Activated naive CD4-positive, alpha-beta T cell treated with anti-CD3 and anti-CD28 coated beads, Interleukin-2, amount 10 ng/mL, durations not matched to agents 7 days and 5 days (primary cell): Measurements from ENCODE around the gene APOBEC4.
A peak's percentile ranks its signal among the peaks of the same experiment; 100 is the strongest.

Source experiments
- CTCF ChIA-PET: fragments of 350-600 bp; sonication (Branson Sonifier 250); formaldehyde crosslinking; loops from one replicate; lab custom pipeline; 2021; ENCODE audit warnings: antibody characterized with exemption; lab: Charles Lee
- DNase-seq: peaks from one replicate; pipeline ENCODE4 v3.0.0-alpha.2; 2020
- H3K27ac Mint-ChIP-seq: one replicate; pipeline ENCODE4 v1.8.0; 2021; ENCODE audit warnings: mild to moderate bottlenecking, moderate library complexity, mixed read lengths
- H3K27me3 Mint-ChIP-seq: one replicate; pipeline ENCODE4 v1.8.0; 2021; ENCODE audit warnings: mild to moderate bottlenecking, mixed read lengths
- H3K36me3 Mint-ChIP-seq: one replicate; pipeline ENCODE4 v1.8.0; 2021; ENCODE audit warnings: mixed read lengths
- H3K4me1 Mint-ChIP-seq: one replicate; pipeline ENCODE4 v1.8.0; 2021; ENCODE audit warnings: mixed read lengths
- H3K4me3 Mint-ChIP-seq: one replicate; pipeline ENCODE4 v1.8.0; 2021; ENCODE audit warnings: mild to moderate bottlenecking, moderate library complexity, mixed read lengths
- H3K9me3 Mint-ChIP-seq: one replicate; pipeline ENCODE4 v1.8.0; 2021; ENCODE audit warnings: mixed read lengths

The APOBEC4 gene, protein sequence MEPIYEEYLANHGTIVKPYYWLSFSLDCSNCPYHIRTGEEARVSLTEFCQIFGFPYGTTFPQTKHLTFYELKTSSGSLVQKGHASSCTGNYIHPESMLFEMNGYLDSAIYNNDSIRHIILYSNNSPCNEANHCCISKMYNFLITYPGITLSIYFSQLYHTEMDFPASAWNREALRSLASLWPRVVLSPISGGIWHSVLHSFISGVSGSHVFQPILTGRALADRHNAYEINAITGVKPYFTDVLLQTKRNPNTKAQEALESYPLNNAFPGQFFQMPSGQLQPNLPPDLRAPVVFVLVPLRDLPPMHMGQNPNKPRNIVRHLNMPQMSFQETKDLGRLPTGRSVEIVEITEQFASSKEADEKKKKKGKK

GRCh38 chr1:183652547-183653461 lies at the start of gene APOBEC4:
Gene APOBEC4, minus strand, starts transcription at chr1:183653316. Its CDS starts 4,535 bp downstream, at chr1:183648781.
- CTCF ChIA-PET = interaction anchor here (1.2 to 6.2 kb wide), 6 partner anchors 19 to 263 kb away, joined by 3 to 140 read pairs (median 26); partner anchors contain the start of gene ARPC5
- H3K27me3 Mint-ChIP-seq = no peaks in the 10 kb centered on the region

GRCh38 chr1:183702813-183703198 lies 49.7 kb upstream of the APOBEC4 start:
- Mint-ChIP-seq H3K27me3 (no peaks in the 10 kb centered on the region), H3K27ac (no peak overlapping the region), H3K9me3 (no peaks in the 10 kb centered on the region), H3K4me1 (peaks cover 4% of the 10 kb centered on the region), H3K4me3 (no peak overlapping the region), H3K36me3 (peaks cover 2% of the 10 kb centered on the region)
- CTCF ChIA-PET = no interaction called here
- no peak for DNase-seq

More at GRCh38 chr1:183652547-183653461, at the start of gene APOBEC4:
- Mint-ChIP-seq H3K4me3 (no peak within 1 kb of the TSS), H3K27ac (peak within 1 kb of the TSS; percentile 73), H3K36me3 (no peaks in the 10 kb centered on the region), H3K4me1 (peaks cover 34% of the 10 kb centered on the region), H3K9me3 (no peaks in the 10 kb centered on the region)
- peak; percentile 24 for DNase-seq

GRCh38 chr1:183702087-183702812 lies 49.1 kb upstream of the APOBEC4 start:
- CTCF ChIA-PET = no interaction called here
- Mint-ChIP-seq H3K36me3 (peaks cover 2% of the 10 kb centered on the region), H3K9me3 (no peaks in the 10 kb centered on the region), H3K4me3 (no peak overlapping the region), H3K4me1 (peaks cover 4% of the 10 kb centered on the region), H3K27ac (no peak overlapping the region), H3K27me3 (no peaks in the 10 kb centered on the region)
- DNase-seq = no peak

GRCh38 chr1:183699616-183700160 lies 46.6 kb upstream of the APOBEC4 start:
- H3K27ac Mint-ChIP-seq = no peak overlapping the region
- H3K9me3 Mint-ChIP-seq = no peaks in the 10 kb centered on the region
- peaks cover 4% of the 10 kb centered on the region for H3K4me1 Mint-ChIP-seq
- no peaks in the 10 kb centered on the region for H3K27me3 Mint-ChIP-seq
- H3K36me3 Mint-ChIP-seq = peaks cover 2% of the 10 kb centered on the region
- H3K4me3 Mint-ChIP-seq = no peak overlapping the region
- no peak for DNase-seq
- CTCF ChIA-PET = interaction anchor here (0.6 kb wide), 1 partner anchor 159 kb away, joined by 3 read pairs; no protein-coding TSS in a partner anchor

DNA sequence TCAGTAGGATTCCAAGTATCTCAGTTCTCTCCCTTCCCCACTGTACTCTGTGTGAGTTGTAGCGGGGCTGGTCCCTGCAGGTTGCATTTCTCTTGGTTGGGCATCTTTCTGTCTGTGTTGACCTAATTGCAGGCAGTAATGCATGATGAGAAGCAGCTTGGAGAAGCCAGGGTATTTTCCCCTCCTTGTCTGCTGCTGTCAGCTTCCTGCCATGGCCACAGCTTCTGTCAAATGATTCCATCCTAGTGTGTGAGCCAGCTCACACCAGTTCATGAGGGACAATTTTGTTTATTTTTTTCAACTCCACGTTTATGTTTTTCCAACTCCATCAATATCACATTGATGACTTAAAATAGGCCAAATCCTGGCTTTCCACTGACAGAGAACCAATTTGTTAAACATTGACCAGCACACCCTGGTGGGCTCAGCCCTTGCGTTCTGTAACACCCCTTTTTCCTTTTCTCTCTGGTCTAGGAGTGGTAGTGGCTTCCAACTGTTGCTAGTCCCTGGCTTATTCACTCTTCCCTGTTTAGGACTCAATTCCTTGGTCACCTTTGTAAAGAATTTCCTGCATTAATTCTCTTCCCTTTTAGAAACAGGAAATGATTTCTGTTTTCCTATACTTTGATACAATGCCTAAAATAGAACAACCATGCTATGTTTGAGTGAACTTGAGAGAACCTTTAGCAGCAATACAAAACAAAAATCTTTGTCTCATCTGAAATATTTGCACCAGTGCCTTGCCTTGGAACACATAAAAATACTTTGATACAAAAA lies 44.9 kb upstream of the APOBEC4 start:
- Mint-ChIP-seq H3K4me3 (no peak overlapping the region), H3K36me3 (peaks cover 2% of the 10 kb centered on the region), H3K27me3 (no peaks in the 10 kb centered on the region), H3K27ac (no peak overlapping the region), H3K4me1 (peaks cover 4% of the 10 kb centered on the region), H3K9me3 (no peaks in the 10 kb centered on the region)
- DNase-seq = no peak
- CTCF ChIA-PET = interaction anchor here (0.6 to 1.2 kb wide), 3 partner anchors 42 to 371 kb away, joined by 3 read pairs; no protein-coding TSS in a partner anchor

DNA sequence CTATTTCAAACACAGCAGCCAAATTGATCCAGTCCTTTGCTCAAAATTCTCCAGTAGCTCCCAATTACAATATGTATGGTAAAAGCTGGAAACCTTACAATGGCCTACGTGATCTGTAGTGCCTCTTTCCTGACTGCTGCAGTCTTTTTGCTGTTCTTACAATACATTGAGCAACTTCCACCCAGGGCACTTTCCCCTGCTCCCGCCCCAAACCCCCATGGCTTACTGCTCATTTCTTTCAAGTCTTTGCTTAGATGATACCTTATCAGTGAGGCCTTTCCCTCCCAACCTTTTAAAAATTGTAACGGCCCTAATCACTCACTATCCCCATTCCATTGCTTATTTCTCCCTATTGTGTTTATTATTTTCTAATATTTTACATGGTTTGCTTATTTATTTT lies 43.9 kb upstream of the APOBEC4 start:
- Mint-ChIP-seq H3K27me3 (no peaks in the 10 kb centered on the region), H3K9me3 (no peaks in the 10 kb centered on the region), H3K4me1 (peaks cover 4% of the 10 kb centered on the region), H3K36me3 (peaks cover 2% of the 10 kb centered on the region), H3K4me3 (no peak overlapping the region), H3K27ac (no peak overlapping the region)
- CTCF ChIA-PET = no interaction called here
- no peak for DNase-seq

GRCh38 chr1:183694755-183695154 lies 41.6 kb upstream of the APOBEC4 start:
- Mint-ChIP-seq H3K36me3 (no peaks in the 10 kb centered on the region), H3K9me3 (no peaks in the 10 kb centered on the region), H3K27me3 (peaks cover 3% of the 10 kb centered on the region), H3K4me1 (peaks cover 4% of the 10 kb centered on the region), H3K27ac (no peak overlapping the region), H3K4me3 (no peak overlapping the region)
- no peak for DNase-seq
- CTCF ChIA-PET = interaction anchor here (1.5 to 3.1 kb wide), 3 partner anchors 10 to 221 kb away, joined by 3 to 16 read pairs (median 9); no protein-coding TSS in a partner anchor

DNA sequence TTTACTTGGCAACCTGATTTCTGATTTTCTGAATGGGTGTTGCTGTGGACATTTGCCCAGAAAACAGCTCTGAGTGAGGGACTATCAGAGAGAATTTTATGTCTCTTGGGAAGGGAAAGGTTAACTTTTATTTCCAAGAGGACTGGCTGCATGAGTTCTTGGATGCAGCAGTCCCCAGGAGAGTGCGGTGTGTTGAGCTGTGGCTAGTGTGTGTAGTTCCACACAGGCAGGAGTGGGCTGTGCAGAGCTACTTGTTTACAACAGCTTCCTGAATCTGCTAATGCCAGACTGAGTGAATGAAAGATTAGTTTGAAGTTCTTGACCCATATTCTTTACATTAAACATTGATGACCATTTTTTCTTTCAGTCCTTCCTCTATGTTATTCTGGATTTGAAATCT lies 41.0 kb upstream of the APOBEC4 start:
- DNase-seq = no peak
- Mint-ChIP-seq H3K36me3 (no peaks in the 10 kb centered on the region), H3K27me3 (peaks cover 4% of the 10 kb centered on the region), H3K4me1 (peaks cover 4% of the 10 kb centered on the region), H3K9me3 (no peaks in the 10 kb centered on the region), H3K4me3 (no peak overlapping the region), H3K27ac (no peak overlapping the region)
- CTCF ChIA-PET = interaction anchor here (0.6 to 3.1 kb wide), 4 partner anchors 9 to 222 kb away, joined by 3 to 16 read pairs (median 6); no protein-coding TSS in a partner anchor

DNA sequence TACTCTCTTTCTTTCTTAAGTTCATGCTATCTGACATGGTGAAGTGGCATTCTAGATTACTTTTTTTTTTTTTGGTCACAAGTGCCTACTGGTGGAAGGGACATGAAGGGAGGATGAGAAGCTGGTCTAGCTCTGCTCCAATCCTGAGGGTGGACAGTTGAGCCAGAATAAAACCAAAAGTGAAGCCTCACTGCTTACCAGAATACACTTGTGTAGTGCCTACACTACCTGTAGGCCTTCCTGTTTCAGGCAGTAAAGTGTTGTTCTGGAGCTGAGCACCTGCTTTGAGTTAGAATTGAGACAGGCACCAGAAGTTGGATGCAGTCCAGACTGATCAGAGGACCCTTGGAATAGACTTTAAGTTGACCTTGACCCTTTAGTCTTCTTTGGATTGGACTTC lies 40.4 kb upstream of the APOBEC4 start:
- CTCF ChIA-PET = interaction anchor here (0.8 to 3.1 kb wide), 4 partner anchors 9 to 223 kb away, joined by 3 to 16 read pairs (median 6); no protein-coding TSS in a partner anchor
- Mint-ChIP-seq H3K27me3 (peaks cover 4% of the 10 kb centered on the region), H3K36me3 (no peaks in the 10 kb centered on the region), H3K9me3 (no peaks in the 10 kb centered on the region), H3K27ac (no peak overlapping the region), H3K4me3 (no peak overlapping the region), H3K4me1 (peaks cover 4% of the 10 kb centered on the region)
- no peak for DNase-seq

DNA sequence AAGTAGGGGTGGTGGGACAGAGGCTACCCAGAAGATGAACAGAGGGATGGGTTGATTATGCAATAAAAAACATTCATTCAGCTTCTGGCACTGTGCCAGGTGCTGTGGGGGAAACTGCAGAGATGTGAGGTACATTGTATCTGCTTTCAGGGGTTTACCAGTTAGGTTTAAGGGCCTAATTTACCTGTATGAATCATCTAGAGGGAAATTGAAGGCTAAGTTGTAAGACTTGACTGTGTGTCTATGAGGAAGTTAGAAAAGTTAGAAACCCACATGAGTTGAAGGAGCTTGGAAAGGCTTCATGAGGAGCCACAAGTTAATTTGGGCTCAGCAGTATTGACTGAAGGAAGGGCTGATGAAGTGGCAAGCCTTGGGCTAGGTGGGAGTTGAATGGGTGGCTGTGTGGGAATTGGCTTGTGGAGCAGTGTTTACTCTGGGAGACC lies 36.7 kb upstream of the APOBEC4 start:
- no peak for DNase-seq
- CTCF ChIA-PET = interaction anchor here (1.1 kb wide), 1 partner anchor 34 kb away, joined by 3 read pairs; no protein-coding TSS in a partner anchor
- Mint-ChIP-seq H3K4me3 (no peak overlapping the region), H3K27me3 (peaks cover 7% of the 10 kb centered on the region), H3K4me1 (no peaks in the 10 kb centered on the region), H3K9me3 (no peaks in the 10 kb centered on the region), H3K27ac (no peak overlapping the region), H3K36me3 (no peaks in the 10 kb centered on the region)

DNA sequence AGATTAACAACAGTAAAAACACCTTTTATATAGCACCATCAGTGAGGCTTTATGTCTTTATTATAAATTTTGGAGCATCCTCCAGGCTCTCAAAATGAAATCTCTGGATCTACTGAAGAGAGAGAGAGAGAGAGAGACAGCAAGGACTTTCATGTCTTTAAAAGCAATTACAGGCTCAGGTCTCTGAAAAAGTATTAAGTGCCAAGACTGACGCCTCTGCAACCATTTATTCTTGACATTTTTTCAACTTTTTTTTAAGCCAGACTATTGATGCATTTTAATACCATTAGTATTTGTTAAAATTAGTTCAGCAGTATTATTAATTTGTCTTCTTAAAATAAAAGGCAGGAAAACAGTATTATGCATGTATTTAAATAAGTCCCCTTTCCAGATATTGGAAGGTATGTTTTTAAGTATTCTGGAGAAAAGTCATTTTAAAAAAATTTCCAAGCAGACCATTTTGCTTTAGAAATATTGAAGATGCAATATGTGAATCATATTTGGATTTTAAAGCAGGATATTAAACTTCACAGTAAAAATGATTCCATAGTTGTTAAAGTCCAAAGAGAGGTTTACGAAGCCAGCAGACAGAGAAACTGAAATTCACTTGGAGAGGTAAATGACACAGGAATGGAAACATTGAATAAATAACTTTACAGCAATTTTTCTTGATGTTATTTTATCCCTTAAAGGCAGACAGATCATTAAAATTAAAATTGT lies 35.4 kb upstream of the APOBEC4 start:
- DNase-seq = no peak
- Mint-ChIP-seq H3K4me3 (no peak overlapping the region), H3K36me3 (no peaks in the 10 kb centered on the region), H3K27me3 (peaks cover 11% of the 10 kb centered on the region), H3K9me3 (no peaks in the 10 kb centered on the region), H3K4me1 (no peaks in the 10 kb centered on the region), H3K27ac (no peak overlapping the region)
- CTCF ChIA-PET = interaction anchor here (5.0 kb wide), 1 partner anchor 34 kb away, joined by 58 read pairs; the partner anchor contains the start of gene APOBEC4
